IPS-NIHi7 (cell line): Measurements from ENCODE around the gene CMBL.
A peak's percentile ranks its signal among the peaks of the same experiment; 100 is the strongest.
"Not testable (repeated sequence)": the region's sequence is repeated elsewhere in the genome, so short reads cannot be mapped to it uniquely, and the experiment has no call there.

Experiments
- DNase-seq: peaks from one replicate; pipeline ENCODE4 v3.0.0; 2012; ENCODE audit warnings: mixed read lengths; ENCODE audit errors: extremely low spot score

Gene CMBL

GRCh38 chr5:10257870-10258269, 49.8 kb downstream of the CMBL start:
- no peak for DNase-seq

- no peak for DNase-seq
These were observed 53.0 kb downstream of the CMBL start for GRCh38 chr5:10254686-10255085.

DNA sequence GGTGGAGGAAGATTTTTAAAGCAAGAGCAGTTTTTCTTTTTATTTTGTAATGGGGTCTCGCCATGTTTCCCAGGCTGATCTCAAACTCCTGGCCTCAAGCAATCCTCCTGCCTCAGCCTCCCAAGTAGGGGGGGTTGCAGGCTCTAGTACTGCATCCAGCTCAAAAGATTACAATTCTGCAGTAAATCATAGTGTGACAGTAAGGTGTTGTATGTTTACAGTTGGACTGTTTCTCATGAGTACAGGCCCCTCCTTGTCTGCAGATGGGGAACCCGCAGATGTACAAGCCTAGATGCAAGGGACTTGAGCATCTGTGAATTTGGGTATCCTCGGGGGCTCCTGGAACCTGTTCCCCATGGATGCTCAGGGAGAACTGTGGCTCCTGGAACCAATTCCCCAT, 54.3 kb downstream of the CMBL start:
- no peak for DNase-seq

- no peak for DNase-seq
These were observed 56.3 kb downstream of the CMBL start for GRCh38 chr5:10251405-10251804.

DNA sequence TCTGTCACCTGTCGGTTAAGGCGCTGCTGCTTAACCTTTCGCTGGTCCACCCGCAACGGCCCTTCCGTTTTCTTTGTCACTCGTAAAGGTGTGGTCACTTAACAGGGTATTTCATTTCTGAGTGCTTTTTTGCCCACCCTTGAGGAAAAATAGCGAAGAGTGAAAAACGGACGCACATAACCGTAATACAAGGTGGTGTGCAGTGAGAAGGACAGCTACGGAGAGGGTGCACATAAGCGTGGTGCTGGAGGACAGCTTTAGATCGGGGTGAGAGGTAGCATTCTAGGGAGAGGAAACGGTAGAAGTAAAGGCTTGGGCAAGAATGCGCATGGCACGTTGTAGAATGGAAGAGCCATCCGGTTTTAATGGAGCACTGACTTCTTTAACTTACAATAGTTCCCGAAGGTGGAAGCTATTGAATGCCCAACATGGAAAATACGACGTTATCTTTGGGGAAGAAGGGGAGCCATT, 56.9 kb downstream of the CMBL start:
- peak; percentile 29 for DNase-seq

DNA sequence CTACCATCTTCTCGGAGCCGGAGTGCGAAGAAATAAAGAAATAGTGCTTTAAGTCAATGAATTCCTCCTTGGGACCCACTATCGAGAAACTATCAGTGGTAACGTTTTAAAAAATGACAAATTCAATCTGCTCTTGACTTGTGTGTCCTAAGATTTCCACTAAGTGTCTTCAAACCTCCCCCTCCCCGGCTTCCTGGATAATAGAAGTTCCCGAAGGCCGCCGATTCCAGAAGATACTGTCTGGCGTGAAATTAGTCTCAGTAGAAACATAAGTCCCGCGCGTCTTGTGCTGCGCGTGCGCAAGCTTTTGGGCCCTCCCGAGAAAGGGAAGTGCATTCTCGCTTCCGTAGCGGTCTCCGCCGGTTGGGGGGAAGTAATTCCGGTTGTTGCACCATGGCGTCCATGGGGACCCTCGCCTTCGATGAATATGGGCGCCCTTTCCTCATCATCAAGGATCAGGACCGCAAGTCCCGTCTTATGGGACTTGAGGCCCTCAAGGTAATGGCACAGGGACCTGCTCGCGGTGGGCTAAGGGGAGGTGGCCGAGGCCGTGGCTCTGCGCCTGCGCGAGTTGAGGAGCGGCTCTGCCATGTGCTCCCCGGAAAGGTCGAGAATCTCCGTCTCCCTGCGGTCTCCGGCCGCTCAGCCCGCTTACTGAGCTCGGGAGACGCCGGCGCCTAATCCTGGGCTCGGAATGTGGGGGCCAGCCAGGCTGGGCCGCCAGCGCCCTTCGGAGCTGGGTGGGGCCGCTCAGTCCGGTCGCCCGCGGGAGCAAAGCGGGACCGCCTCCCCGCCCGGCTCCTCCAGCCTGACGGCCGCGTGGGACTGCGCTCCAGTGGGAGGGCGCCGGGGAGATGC, 57.5 kb downstream of the CMBL start, which contains the start of gene CCT5:
TSS of gene CCT5 (plus strand) at position 333 of the 858 bp plus-strand sequence. CDS start at position 394, 61 bp downstream.
- peak; percentile 94 for DNase-seq

DNA sequence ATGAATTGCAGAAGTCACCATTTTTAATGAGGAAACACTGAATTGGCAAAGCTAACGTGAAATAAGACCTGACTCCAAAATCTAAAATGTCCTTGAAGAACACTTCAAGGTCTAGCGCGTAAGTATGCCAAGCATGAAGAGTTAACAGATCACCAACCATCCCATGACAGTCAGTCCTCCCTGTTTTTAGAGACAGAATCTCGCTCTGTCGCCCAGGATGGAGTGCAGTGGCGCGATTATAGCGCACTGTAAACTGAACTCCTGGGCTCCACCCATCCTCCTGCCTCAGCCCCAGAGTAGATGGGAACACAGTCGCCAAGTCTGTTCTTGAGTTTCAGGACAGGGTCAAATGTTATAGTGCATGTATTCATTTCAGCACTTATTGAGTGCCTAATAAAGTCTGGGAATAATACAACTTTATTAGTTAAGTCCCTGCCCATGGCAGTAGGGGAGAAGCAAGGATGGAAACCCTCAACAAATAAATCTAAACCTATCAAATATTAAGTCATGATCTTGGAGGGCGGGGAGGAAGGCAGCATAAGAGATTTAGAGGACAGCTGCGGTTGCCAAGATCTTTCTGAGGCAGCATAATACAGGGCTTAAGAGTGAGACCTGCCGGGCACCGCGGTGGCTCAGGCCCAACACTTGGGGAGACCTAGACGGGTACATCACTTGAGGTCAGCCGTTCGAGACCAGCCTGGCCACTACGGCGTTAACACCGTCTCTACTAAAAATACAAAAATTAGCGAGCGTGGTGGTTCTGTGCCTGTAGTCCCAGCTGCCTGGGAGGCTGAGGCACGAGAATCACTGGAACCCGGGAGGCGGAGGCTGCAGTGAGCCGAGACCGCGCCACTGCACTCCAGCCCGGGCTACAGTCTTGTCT, 59.1 kb downstream of the CMBL start:
- no peak for DNase-seq

GRCh38 chr5:10247217-10247616, 60.5 kb downstream of the CMBL start:
- DNase-seq, result not testable (repeated sequence)

DNA sequence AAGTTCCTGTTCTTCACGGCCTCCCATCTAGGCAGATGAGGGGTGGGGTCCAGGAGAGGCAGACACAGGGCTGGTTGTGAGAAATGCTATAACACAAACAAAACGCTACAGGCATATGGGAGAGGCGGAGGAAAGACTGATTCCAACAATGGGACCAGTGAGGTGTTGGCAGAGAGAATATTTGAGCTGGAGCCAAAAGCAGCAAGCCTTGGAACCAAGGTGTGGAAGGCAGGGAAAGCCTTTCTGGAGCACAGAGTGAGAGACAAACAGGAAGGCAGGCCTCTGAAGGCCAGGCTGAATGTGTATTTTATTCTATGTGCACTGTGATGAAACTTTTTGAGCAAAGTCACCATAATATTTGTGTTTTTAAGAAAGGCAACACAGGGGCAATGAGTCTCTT, 60.9 kb downstream of the CMBL start:
- no peak for DNase-seq

DNA sequence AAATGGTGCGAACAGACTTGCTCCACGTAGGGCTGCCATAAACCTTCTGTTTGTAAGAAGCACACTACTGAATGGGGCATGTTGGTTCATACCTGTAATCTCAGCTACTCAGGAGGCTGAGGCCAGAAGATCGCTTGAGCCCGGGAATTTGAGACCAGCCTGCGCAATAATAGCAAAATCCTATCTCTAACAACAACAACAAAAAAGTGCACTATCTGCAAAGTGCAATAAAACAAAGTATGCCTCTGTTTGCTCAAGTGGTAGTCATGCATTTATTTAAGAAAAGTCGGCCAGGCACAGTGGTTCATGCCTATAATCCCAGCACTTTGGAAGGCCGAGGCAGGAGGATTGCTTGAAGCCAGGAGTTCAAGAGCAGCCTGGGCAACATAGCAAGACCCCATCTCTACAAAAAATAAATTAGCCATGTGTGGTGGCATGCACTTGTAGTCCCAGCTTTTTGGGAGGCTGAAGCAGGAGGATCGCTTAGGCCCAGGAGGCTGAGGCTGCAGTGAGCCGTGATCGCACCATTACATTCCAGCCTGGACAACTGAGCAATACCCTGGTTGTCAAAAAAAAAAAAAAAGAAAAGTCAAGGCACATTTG, 63.3 kb downstream of the CMBL start:
- DNase-seq, result no peak

- DNase-seq, result no peak
These were observed 64.0 kb downstream of the CMBL start for GRCh38 chr5:10243660-10244240.

- no peak for DNase-seq
These were observed 72.4 kb downstream of the CMBL start for GRCh38 chr5:10235350-10235749.

DNA sequence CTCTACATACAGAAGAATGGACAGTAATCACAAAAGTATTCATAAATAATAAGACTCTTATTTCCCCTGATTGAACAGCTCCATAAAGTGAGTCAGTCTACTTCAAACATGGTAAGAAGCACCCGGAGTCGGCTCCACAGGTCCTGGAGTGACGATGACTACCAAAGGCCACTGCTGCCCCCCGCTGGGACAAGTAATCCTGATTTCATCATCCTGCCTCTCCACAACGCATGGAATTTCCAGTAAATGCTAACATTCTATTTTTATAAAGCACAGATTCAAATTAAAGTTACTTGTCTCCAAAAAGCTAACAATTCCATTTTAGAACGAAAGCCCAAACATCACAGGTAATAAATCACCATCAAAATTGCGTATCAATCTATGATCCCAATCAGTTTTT, 74.2 kb downstream of the CMBL start:
- DNase-seq, result peak; percentile 44

- no peak for DNase-seq
These were observed 74.7 kb downstream of the CMBL start for GRCh38 chr5:10233011-10233410.

- no peak for DNase-seq
These were observed 75.3 kb downstream of the CMBL start for GRCh38 chr5:10232386-10232785.

- no peak for DNase-seq
These were observed 78.2 kb downstream of the CMBL start for GRCh38 chr5:10229306-10230048.

- no peak for DNase-seq
These were observed 79.4 kb downstream of the CMBL start for GRCh38 chr5:10228288-10228687.
